Body of pancreas (tissue), 4 donors: ENCODE data around the gene TMEM91.

Experiments
- POLR2A ChIP-seq, 3 donors: fragments of 450-650 bp; IDR thresholded peaks; one replicate each; pipeline ENCODE4 v1.6.1; 2016; ENCODE audit warnings: antibody characterized with exemption in 3 of 3, mild to moderate bottlenecking in 2 of 3
- TF ChIP-seq, protein P1 (sequence below), 7 experiments: fragments of 450-650 bp in 4 of 7; fragments of 200-600 bp in 3 of 7; sonication (generic) in 3 of 7; IDR thresholded peaks; one replicate each; pipeline ENCODE4 v1.5.1; 2016 to 2019; ENCODE audit warnings: antibody characterized with exemption in 7 of 7

- TF ChIP-seq, protein P1, sequence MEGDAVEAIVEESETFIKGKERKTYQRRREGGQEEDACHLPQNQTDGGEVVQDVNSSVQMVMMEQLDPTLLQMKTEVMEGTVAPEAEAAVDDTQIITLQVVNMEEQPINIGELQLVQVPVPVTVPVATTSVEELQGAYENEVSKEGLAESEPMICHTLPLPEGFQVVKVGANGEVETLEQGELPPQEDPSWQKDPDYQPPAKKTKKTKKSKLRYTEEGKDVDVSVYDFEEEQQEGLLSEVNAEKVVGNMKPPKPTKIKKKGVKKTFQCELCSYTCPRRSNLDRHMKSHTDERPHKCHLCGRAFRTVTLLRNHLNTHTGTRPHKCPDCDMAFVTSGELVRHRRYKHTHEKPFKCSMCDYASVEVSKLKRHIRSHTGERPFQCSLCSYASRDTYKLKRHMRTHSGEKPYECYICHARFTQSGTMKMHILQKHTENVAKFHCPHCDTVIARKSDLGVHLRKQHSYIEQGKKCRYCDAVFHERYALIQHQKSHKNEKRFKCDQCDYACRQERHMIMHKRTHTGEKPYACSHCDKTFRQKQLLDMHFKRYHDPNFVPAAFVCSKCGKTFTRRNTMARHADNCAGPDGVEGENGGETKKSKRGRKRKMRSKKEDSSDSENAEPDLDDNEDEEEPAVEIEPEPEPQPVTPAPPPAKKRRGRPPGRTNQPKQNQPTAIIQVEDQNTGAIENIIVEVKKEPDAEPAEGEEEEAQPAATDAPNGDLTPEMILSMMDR (IDR thresholded peaks at IDR 0.05), result no peak
- no peak for TF ChIP-seq POLR2A (IDR thresholded peaks at IDR 0.05)
These were observed 4.8 kb upstream of the TMEM91 start for GRCh38 chr19:41371541-41371940.
